GM06990 (cell line): ENCODE data around the gene DNPH1.
A peak's percentile ranks its signal among the peaks of the same experiment; 100 is the strongest.

Experiments used
- DNase-seq: peaks from one replicate; pipeline ENCODE4 v3.0.0-alpha.2; 2011; ENCODE audit not compliant: insufficient read length; ENCODE audit errors: extremely low read depth
- H3K27me3 ChIP-seq: replicated peaks from 2 replicates; pipeline ENCODE4 v1.6.0; 2011; ENCODE audit warnings: low read length; ENCODE audit not compliant: control insufficient read depth, insufficient read depth
- H3K36me3 ChIP-seq: 2 replicates; pipeline ENCODE4 v1.5.1; 2011; ENCODE audit warnings: low read length; ENCODE audit not compliant: control insufficient read depth, insufficient read depth
- H3K4me3 ChIP-seq: replicated peaks from 2 replicates; pipeline ENCODE4 v1.5.1; 2011; ENCODE audit warnings: low read depth, mild to moderate bottlenecking, control low read depth, low read length
- CTCF ChIP-seq: IDR thresholded peaks from 2 replicates; pipeline ENCODE4 v1.5.1; 2011; ENCODE audit warnings: low read length, control low read depth, mild to moderate bottlenecking, inconsistent platforms; ENCODE audit not compliant: insufficient read depth, poor library complexity, severe bottlenecking

DNPH1 gene

GRCh38 chr6:43265564-43265963 lies 36.3 kb upstream of the DNPH1 start:
- no peak for TF ChIP-seq CTCF
- Histone ChIP-seq H3K4me3 (no peak overlapping the region), H3K27me3 (no peaks in the 10 kb centered on the region), H3K36me3 (no peaks in the 10 kb centered on the region)
- no peak for DNase-seq

- no peaks in the 10 kb centered on the region for H3K36me3 ChIP-seq
- H3K4me3 ChIP-seq, result no peak overlapping the region
- no peak for DNase-seq
- no peaks in the 10 kb centered on the region for H3K27me3 ChIP-seq
- TF ChIP-seq CTCF, result no peak
These were observed 35.4 kb upstream of the DNPH1 start for GRCh38 chr6:43264599-43265145.

- H3K27me3 ChIP-seq, result no peaks in the 10 kb centered on the region
- no peak overlapping the region for H3K4me3 ChIP-seq
- peak; percentile 53 for DNase-seq
- peak; percentile 90 for TF ChIP-seq CTCF
- H3K36me3 ChIP-seq, result no peaks in the 10 kb centered on the region
These were observed 34.3 kb upstream of the DNPH1 start for GRCh38 chr6:43263314-43264178.

DNA sequence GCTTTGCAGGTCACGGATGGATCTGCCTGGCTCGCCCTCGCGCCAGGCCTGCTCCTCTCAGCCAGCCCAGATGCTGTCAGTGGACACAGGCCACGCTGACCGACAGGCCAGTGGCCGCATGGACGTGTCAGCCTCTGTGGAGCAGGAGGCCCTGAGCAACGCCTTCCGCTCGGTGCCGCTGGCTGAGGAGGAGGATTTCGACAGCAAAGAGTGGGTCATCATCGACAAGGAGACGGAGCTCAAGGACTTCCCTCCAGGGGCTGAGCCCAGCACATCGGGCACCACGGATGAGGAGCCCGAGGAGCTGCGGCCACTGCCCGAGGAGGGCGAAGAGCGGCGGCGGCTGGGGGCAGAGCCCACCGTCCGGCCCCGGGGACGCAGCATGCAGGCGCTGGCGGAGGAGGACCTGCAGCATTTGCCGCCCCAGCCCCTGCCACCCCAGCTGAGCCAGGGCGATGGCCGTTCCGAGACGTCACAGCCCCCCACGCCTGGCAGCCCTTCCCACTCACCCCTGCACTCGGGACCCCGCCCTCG lies 33.6 kb upstream of the DNPH1 start:
- Histone ChIP-seq H3K4me3 (no peak overlapping the region), H3K27me3 (no peaks in the 10 kb centered on the region), H3K36me3 (no peaks in the 10 kb centered on the region)
- DNase-seq, result no peak
- TF ChIP-seq CTCF, result no peak

DNA sequence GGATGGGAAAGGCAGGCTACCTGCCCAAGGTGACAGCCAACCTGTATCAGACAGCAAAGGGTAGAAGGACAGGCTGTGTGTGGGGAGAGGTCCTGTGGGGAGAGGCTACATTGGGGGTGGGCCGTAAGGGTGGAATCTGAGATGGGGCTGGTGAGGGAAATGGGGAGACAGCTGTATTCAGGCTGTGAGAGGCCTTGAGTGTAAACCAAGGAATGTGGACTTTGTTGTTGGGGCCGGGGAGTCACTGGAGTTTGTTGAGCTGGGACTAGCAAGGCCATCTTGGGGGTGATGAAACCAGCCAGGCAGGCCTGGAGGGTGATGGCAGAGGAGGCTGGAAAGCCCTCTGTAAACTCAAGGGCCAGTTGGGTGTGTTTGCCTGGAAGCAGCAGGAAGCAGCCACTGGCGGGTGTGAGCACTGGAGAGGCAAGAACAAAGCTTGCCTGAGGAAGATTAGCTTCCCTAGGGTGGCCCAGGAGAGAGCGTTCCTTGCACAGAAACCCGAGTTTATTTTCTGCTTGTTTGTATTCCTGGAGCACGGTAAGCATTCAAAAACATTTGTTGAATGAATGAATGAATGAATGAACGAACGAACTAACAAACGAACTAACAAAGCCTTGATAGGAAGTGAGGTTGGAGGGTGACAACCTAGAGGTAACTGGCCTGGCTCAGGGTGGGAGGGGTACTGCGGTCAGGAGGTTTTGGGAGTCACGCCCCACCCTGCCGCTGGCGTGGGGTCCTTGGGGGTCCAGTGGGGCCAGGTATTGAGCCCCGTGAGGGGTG lies 32.9 kb upstream of the DNPH1 start:
- DNase-seq, result no peak
- H3K36me3 ChIP-seq, result no peaks in the 10 kb centered on the region
- no peak for TF ChIP-seq CTCF
- no peaks in the 10 kb centered on the region for H3K27me3 ChIP-seq
- H3K4me3 ChIP-seq, result no peak overlapping the region
